H9 (cell line): ENCODE data around the gene NCAM2. TPM values are rescaled to one million over a fixed set of nuclear protein-coding genes. Genes with fewer than 3 reads are reported as not detected.

Experiments used
- DNase-seq: peaks from one replicate; pipeline ENCODE4 v3.0.0-alpha.2; 2017
- H2AFZ ChIP-seq: one replicate; pipeline ENCODE4 v1.6.1; 2013; ENCODE audit warnings: mild to moderate bottlenecking, low read length, control low read depth, moderate library complexity
- H2AK5ac ChIP-seq: 2 replicates; pipeline ENCODE4 v1.6.1; 2013; ENCODE audit warnings: low read length, control low read depth, mixed read lengths; ENCODE audit not compliant: insufficient read length
- H2BK120ac ChIP-seq: one replicate; pipeline ENCODE4 v1.6.1; 2013; ENCODE audit warnings: low read depth, mild to moderate bottlenecking, low read length, control low read depth, inconsistent platforms; ENCODE audit not compliant: poor library complexity, severe bottlenecking
- H2BK12ac ChIP-seq: 2 replicates; pipeline ENCODE4 v1.6.1; 2013; ENCODE audit warnings: low read length, control low read depth, mixed read lengths, low read depth; ENCODE audit not compliant: insufficient read length
- H2BK15ac ChIP-seq: 2 replicates; pipeline ENCODE4 v1.6.1; 2013; ENCODE audit warnings: low read depth, low read length, control low read depth
- H2BK20ac ChIP-seq: one replicate; pipeline ENCODE4 v1.6.1; 2013; ENCODE audit warnings: low read depth, mild to moderate bottlenecking, low read length, control low read depth, inconsistent platforms; ENCODE audit not compliant: poor library complexity, severe bottlenecking
- H2BK5ac ChIP-seq: 2 replicates; pipeline ENCODE4 v1.6.1; 2013; ENCODE audit warnings: low read length, control low read depth, mixed read lengths; ENCODE audit not compliant: insufficient read length
- H3K14ac ChIP-seq: 2 replicates; pipeline ENCODE4 v1.6.1; 2013; ENCODE audit warnings: low read length, control low read depth; ENCODE audit not compliant: insufficient read depth
- H3K18ac ChIP-seq: 2 replicates; pipeline ENCODE4 v1.6.1; 2013; ENCODE audit warnings: low read depth, mild to moderate bottlenecking, mixed read lengths, low read length, control low read depth; ENCODE audit not compliant: insufficient read length
- H3K23ac ChIP-seq: 2 replicates; pipeline ENCODE4 v1.6.1; 2013; ENCODE audit warnings: low read length, control low read depth, mixed read lengths, low read depth; ENCODE audit not compliant: insufficient read length
- H3K23me2 ChIP-seq: 2 replicates; pipeline ENCODE4 v1.6.1; 2013; ENCODE audit warnings: low read depth, mild to moderate bottlenecking, mixed read lengths, low read length, control low read depth; ENCODE audit not compliant: insufficient read length, poor library complexity, severe bottlenecking
- H3K27ac ChIP-seq: 2 replicates; pipeline ENCODE4 v1.5.1; 2013; ENCODE audit warnings: low read length, control low read depth, mixed read lengths, low read depth; ENCODE audit not compliant: insufficient read length
- H3K27me3 ChIP-seq: 2 replicates; pipeline ENCODE4 v1.6.1; 2013; ENCODE audit warnings: low read length, control low read depth, inconsistent platforms; ENCODE audit not compliant: insufficient read depth
- H3K4ac ChIP-seq: 2 replicates; pipeline ENCODE4 v1.6.1; 2013; ENCODE audit warnings: low read depth, mild to moderate bottlenecking, control low read depth, inconsistent platforms, low read length, moderate library complexity
- H3K4me1 ChIP-seq: 2 replicates; pipeline ENCODE4 v1.6.1; 2013; ENCODE audit warnings: low read length, control low read depth, inconsistent platforms; ENCODE audit not compliant: insufficient read depth
- H3K4me2 ChIP-seq: 2 replicates; pipeline ENCODE4 v1.6.1; 2013; ENCODE audit warnings: low read length, control low read depth, mixed read lengths; ENCODE audit not compliant: insufficient read length, insufficient read depth
- H3K56ac ChIP-seq: 2 replicates; pipeline ENCODE4 v1.6.1; 2013; ENCODE audit warnings: low read depth, mild to moderate bottlenecking, mixed read lengths, low read length, control low read depth; ENCODE audit not compliant: insufficient read length
- H3K79me1 ChIP-seq: 2 replicates; pipeline ENCODE4 v1.6.1; 2013; ENCODE audit warnings: low read depth, mild to moderate bottlenecking, moderate library complexity, low read length, control low read depth, inconsistent platforms; ENCODE audit not compliant: insufficient read depth, poor library complexity, severe bottlenecking
- H3K79me2 ChIP-seq: 2 replicates; pipeline ENCODE4 v1.6.1; 2013; ENCODE audit warnings: low read length, control low read depth, inconsistent platforms; ENCODE audit not compliant: insufficient read depth
- H3K9ac ChIP-seq: 2 replicates; pipeline ENCODE4 v1.6.1; 2013; ENCODE audit warnings: low read length, control low read depth, mixed read lengths; ENCODE audit not compliant: insufficient read length; ENCODE audit errors: extremely low read depth
- H3K9me3 ChIP-seq: one replicate; pipeline ENCODE4 v1.6.1; 2013; ENCODE audit warnings: low read depth, low read length, inconsistent platforms; ENCODE audit not compliant: control insufficient read depth
- H3T11ph ChIP-seq: one replicate; pipeline ENCODE4 v1.6.1; 2013; ENCODE audit warnings: mild to moderate bottlenecking, low read length, control low read depth, inconsistent platforms
- H4K20me1 ChIP-seq: one replicate; pipeline ENCODE4 v1.6.1; 2013; ENCODE audit not compliant: control insufficient read depth, insufficient read length, insufficient read depth
- H4K5ac ChIP-seq: 2 replicates; pipeline ENCODE4 v1.6.1; 2013; ENCODE audit warnings: low read depth, mild to moderate bottlenecking, mixed read lengths, low read length, control low read depth; ENCODE audit not compliant: insufficient read length
- H4K8ac ChIP-seq: replicated peaks from 2 replicates; pipeline ENCODE4 v1.6.1; 2013; ENCODE audit warnings: low read length, control low read depth, mixed read lengths, low read depth; ENCODE audit not compliant: insufficient read length
- H4K91ac ChIP-seq: 2 replicates; pipeline ENCODE4 v1.6.1; 2013; ENCODE audit warnings: low read depth, mild to moderate bottlenecking, moderate library complexity, mixed read lengths, low read length, control low read depth; ENCODE audit not compliant: insufficient read length
- H3K27ac Mint-ChIP-seq, 3 experiments: 2 replicates in 2 of 3; 3 replicates in 1 of 3; pipeline ENCODE4 v1.8.0; 2020 to 2021; ENCODE audit warnings: mixed read lengths in 3 of 3, mild to moderate bottlenecking in 1 of 3, moderate library complexity in 1 of 3
- H3K27me3 Mint-ChIP-seq: 2 replicates; pipeline ENCODE4 v1.8.0; 2021; ENCODE audit warnings: low read depth, mild to moderate bottlenecking, moderate library complexity, mixed read lengths
- H3K36me3 Mint-ChIP-seq, 3 experiments: 2 replicates in 2 of 3; 3 replicates in 1 of 3; pipeline ENCODE4 v1.8.0; 2020 to 2021; ENCODE audit warnings: low read depth in 3 of 3, mixed read lengths in 3 of 3; ENCODE audit not compliant: insufficient read depth in 1 of 3
- H3K4me1 Mint-ChIP-seq, 2 experiments: 2 replicates each; pipeline ENCODE4 v1.8.0; 2020; ENCODE audit warnings: mixed read lengths in 2 of 2
- H3K4me3 Mint-ChIP-seq, 2 experiments: 2 replicates in 1 of 2; 3 replicates in 1 of 2; pipeline ENCODE4 v1.8.0; 2020 to 2021; ENCODE audit warnings: mild to moderate bottlenecking in 2 of 2, mixed read lengths in 2 of 2, moderate library complexity in 1 of 2
- H3K9me3 Mint-ChIP-seq, 2 experiments: 2 replicates in 1 of 2; 3 replicates in 1 of 2; pipeline ENCODE4 v1.8.0; 2020; ENCODE audit warnings: mild to moderate bottlenecking in 2 of 2, mixed read lengths in 2 of 2, moderate library complexity in 1 of 2
- WGBS: extraction: QIAGEN DNeasy Blood & Tissue Kit; methylation state at CpG from one replicate; pipeline ENCODE4 v1.1.7; 2013; ENCODE audit warnings: missing lambda C conversion rate, low lambda C conversion rate, mixed read lengths; ENCODE audit not compliant: insufficient read length; ENCODE audit errors: extremely low coverage; 5-methylcytosine and 5-hydroxymethylcytosine counted together
- total RNA-seq: library from RNA; stranded (reverse); gene quantifications from 2 replicates; pipeline ENCODE4 v1.2.1, GENCODE V29; 2021
- TF ChIP-seq, protein P1 (sequence below): fragments of 200-600 bp; sonication (generic); conservative IDR thresholded peaks from 3 replicates; pipeline ENCODE4 v1.8.0; 2021; ENCODE audit warnings: antibody characterized with exemption, mild to moderate bottlenecking

The NCAM2 gene
- total RNA-seq, 1 experiment from 2014 or later, result 2.2 TPM

DNA sequence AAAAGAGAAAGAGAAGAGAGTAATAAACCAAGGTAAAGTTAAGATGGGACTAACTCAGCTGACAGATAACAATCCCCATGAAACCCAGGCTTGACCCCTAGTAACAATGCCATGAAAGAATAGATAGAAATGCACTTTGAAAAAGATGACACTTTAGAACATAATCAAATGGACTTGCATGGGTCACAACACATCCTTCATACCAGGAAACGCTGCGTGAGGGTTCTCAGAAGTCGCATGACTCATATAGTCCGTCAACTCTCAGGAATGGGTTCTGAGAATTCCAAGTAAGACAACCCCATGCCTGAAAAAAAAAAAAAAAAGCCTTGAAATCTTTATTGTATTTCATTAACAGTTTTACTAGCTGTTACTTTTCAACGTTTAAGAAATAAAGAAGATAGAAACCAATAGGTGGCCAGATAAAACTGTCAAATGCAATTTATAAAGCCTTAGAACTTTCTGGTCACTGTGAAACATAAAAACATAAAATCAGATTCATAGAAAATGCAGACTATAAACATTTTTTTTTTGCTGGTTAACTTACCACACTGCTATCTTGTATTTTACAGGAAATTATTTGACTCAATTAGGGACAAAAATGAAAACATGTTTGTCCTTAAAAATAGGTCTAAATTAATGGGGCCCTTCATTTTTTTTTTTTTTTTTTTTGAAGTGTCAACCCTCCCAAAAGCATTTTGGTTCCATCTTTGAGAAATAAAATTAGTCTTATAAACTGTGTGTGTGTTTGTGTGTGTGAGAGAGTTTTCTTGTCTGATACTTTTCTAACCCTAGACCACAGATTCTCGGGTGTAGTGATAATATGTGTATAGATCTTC lies 202.1 kb downstream of the NCAM2 start:
- Histone ChIP-seq H2AFZ (no peak overlapping the region), H3K56ac (no peak overlapping the region), H2AK5ac (no peak overlapping the region), H3K4me2 (no peak overlapping the region), H2BK15ac (no peak overlapping the region), H3K18ac (no peak overlapping the region), H4K8ac (no peak overlapping the region), H3K79me1 (no peaks in the 10 kb centered on the region), H2BK120ac (no peak overlapping the region), H3K23ac (no peak overlapping the region), H3K4ac (no peak overlapping the region), H3K4me1 (no peaks in the 10 kb centered on the region), H2BK20ac (no peak overlapping the region), H3K79me2 (no peaks in the 10 kb centered on the region), H3K14ac (no peak overlapping the region), H3K23me2 (no peaks in the 10 kb centered on the region), H3K27me3 (no peaks in the 10 kb centered on the region), H2BK5ac (no peak overlapping the region), H3K9ac (no peak overlapping the region), H3K27ac (no peak overlapping the region), H3T11ph (no peak overlapping the region), H4K5ac (no peak overlapping the region), H2BK12ac (no peak overlapping the region), H4K91ac (no peak overlapping the region), H4K20me1 (no peaks in the 10 kb centered on the region), H3K9me3 (no peaks in the 10 kb centered on the region)
- H3K36me3 Mint-ChIP-seq, result no peaks in the 10 kb centered on the region
- H3K4me1 Mint-ChIP-seq, result no peaks in the 10 kb centered on the region
- WGBS, result no CpG with 5 or more reads among the region's 6 CpGs
- no peak overlapping the region for H3K4me3 Mint-ChIP-seq
- TF ChIP-seq, protein P1, sequence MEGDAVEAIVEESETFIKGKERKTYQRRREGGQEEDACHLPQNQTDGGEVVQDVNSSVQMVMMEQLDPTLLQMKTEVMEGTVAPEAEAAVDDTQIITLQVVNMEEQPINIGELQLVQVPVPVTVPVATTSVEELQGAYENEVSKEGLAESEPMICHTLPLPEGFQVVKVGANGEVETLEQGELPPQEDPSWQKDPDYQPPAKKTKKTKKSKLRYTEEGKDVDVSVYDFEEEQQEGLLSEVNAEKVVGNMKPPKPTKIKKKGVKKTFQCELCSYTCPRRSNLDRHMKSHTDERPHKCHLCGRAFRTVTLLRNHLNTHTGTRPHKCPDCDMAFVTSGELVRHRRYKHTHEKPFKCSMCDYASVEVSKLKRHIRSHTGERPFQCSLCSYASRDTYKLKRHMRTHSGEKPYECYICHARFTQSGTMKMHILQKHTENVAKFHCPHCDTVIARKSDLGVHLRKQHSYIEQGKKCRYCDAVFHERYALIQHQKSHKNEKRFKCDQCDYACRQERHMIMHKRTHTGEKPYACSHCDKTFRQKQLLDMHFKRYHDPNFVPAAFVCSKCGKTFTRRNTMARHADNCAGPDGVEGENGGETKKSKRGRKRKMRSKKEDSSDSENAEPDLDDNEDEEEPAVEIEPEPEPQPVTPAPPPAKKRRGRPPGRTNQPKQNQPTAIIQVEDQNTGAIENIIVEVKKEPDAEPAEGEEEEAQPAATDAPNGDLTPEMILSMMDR, result no peak
- no peak overlapping the region for H3K27ac Mint-ChIP-seq
- no peaks in the 10 kb centered on the region for H3K9me3 Mint-ChIP-seq
- peaks cover 2% of the 10 kb centered on the region; the same call in 1 of the 2 replicates for H3K27me3 Mint-ChIP-seq
- DNase-seq, result no peak
